Measurements from ENCODE around the gene DTX1.

Gene DTX1

GRCh38 chr12:113030875-113031525 lies 25.5 kb upstream of the DTX1 start:
- FAIRE-seq (peak; percentile 90), DNase-seq (ENCODE audit: insufficient read length, low spot score) (peak; percentile 36)
- TF ChIP-seq POU2F2 (IDR thresholded peaks at IDR 0.05; ENCODE audit: low read depth, low read length) (no peak), POLR2A (IDR thresholded peaks at IDR 0.05; ENCODE audit: low read depth, low read length) (no peak), SPI1 (IDR thresholded peaks at IDR 0.05; ENCODE audit: low read depth, low read length) (no peak), TAF1 (IDR thresholded peaks at IDR 0.05; ENCODE audit: low read depth, low read length) (no peak), POLR2AphosphoS5 (IDR thresholded peaks at IDR 0.05; ENCODE audit: low read depth, low read length) (no peak), PAX5 (IDR thresholded peaks at IDR 0.05; ENCODE audit: insufficient read depth, low read length, severe bottlenecking) (no peak)

- TF ChIP-seq TAF1 (IDR thresholded peaks at IDR 0.05; ENCODE audit: low read depth, low read length) = no peak
- no peak for TF ChIP-seq POLR2AphosphoS5 (IDR thresholded peaks at IDR 0.05; ENCODE audit: low read depth, low read length)
- TF ChIP-seq PAX5 (IDR thresholded peaks at IDR 0.05; ENCODE audit: insufficient read depth, low read length, severe bottlenecking) = no peak
- no peak for TF ChIP-seq SPI1 (IDR thresholded peaks at IDR 0.05; ENCODE audit: low read depth, low read length)
- no peak for TF ChIP-seq POU2F2 (IDR thresholded peaks at IDR 0.05; ENCODE audit: low read depth, low read length)
- no peak for TF ChIP-seq POLR2A (IDR thresholded peaks at IDR 0.05; ENCODE audit: low read depth, low read length)
Measured at GRCh38 chr12:113039911-113040445, 16.6 kb upstream of the DTX1 start.

GRCh38 chr12:113040722-113041171 lies 15.8 kb upstream of the DTX1 start:
- DNase-seq (ENCODE audit: insufficient read length, low spot score) (no peak), FAIRE-seq (no peak)
- TF ChIP-seq POLR2AphosphoS5 (IDR thresholded peaks at IDR 0.05; ENCODE audit: low read depth, low read length) (no peak), TAF1 (IDR thresholded peaks at IDR 0.05; ENCODE audit: low read depth, low read length) (no peak), SPI1 (IDR thresholded peaks at IDR 0.05; ENCODE audit: low read depth, low read length) (no peak), POLR2A (IDR thresholded peaks at IDR 0.05; ENCODE audit: low read depth, low read length) (no peak), PAX5 (IDR thresholded peaks at IDR 0.05; ENCODE audit: insufficient read depth, low read length, severe bottlenecking) (no peak), POU2F2 (IDR thresholded peaks at IDR 0.05; ENCODE audit: low read depth, low read length) (no peak)

More at GRCh38 chr12:113039911-113040445, 16.6 kb upstream of the DTX1 start:
- FAIRE-seq (no peak), DNase-seq (ENCODE audit: insufficient read length, low spot score) (no peak)

- DNase-seq (ENCODE audit: insufficient read length, low spot score) (no peak), FAIRE-seq (no peak)
- TF ChIP-seq SPI1 (IDR thresholded peaks at IDR 0.05; ENCODE audit: low read depth, low read length) (no peak), POLR2AphosphoS5 (IDR thresholded peaks at IDR 0.05; ENCODE audit: low read depth, low read length) (no peak), PAX5 (IDR thresholded peaks at IDR 0.05; ENCODE audit: insufficient read depth, low read length, severe bottlenecking) (no peak), TAF1 (IDR thresholded peaks at IDR 0.05; ENCODE audit: low read depth, low read length) (no peak), POLR2A (IDR thresholded peaks at IDR 0.05; ENCODE audit: low read depth, low read length) (no peak), POU2F2 (IDR thresholded peaks at IDR 0.05; ENCODE audit: low read depth, low read length) (no peak)
Measured at GRCh38 chr12:113041560-113041959, 15.0 kb upstream of the DTX1 start.

GRCh38 chr12:113043240-113043639 lies 13.3 kb upstream of the DTX1 start:
- TF ChIP-seq POU2F2 (IDR thresholded peaks at IDR 0.05; ENCODE audit: low read depth, low read length) (no peak), POLR2AphosphoS5 (IDR thresholded peaks at IDR 0.05; ENCODE audit: low read depth, low read length) (no peak), TAF1 (IDR thresholded peaks at IDR 0.05; ENCODE audit: low read depth, low read length) (no peak), PAX5 (IDR thresholded peaks at IDR 0.05; ENCODE audit: insufficient read depth, low read length, severe bottlenecking) (no peak), POLR2A (IDR thresholded peaks at IDR 0.05; ENCODE audit: low read depth, low read length) (no peak), SPI1 (IDR thresholded peaks at IDR 0.05; ENCODE audit: low read depth, low read length) (no peak)
- FAIRE-seq = no peak
- DNase-seq (ENCODE audit: insufficient read length, low spot score) = no peak

GRCh38 chr12:113044516-113044915 lies 12.0 kb upstream of the DTX1 start:
- FAIRE-seq (no peak), DNase-seq (ENCODE audit: insufficient read length, low spot score) (no peak)
- TF ChIP-seq SPI1 (IDR thresholded peaks at IDR 0.05; ENCODE audit: low read depth, low read length) (no peak), POLR2AphosphoS5 (IDR thresholded peaks at IDR 0.05; ENCODE audit: low read depth, low read length) (no peak), POU2F2 (IDR thresholded peaks at IDR 0.05; ENCODE audit: low read depth, low read length) (no peak), TAF1 (IDR thresholded peaks at IDR 0.05; ENCODE audit: low read depth, low read length) (no peak), POLR2A (IDR thresholded peaks at IDR 0.05; ENCODE audit: low read depth, low read length) (no peak), PAX5 (IDR thresholded peaks at IDR 0.05; ENCODE audit: insufficient read depth, low read length, severe bottlenecking) (no peak)

GRCh38 chr12:113048716-113049127 lies 7.8 kb upstream of the DTX1 start:
- DNase-seq (ENCODE audit: insufficient read length, low spot score) = no peak
- FAIRE-seq = peak; percentile 76
- TF ChIP-seq PAX5 (IDR thresholded peaks at IDR 0.05; ENCODE audit: insufficient read depth, low read length, severe bottlenecking) (no peak), POLR2A (IDR thresholded peaks at IDR 0.05; ENCODE audit: low read depth, low read length) (no peak), POLR2AphosphoS5 (IDR thresholded peaks at IDR 0.05; ENCODE audit: low read depth, low read length) (no peak), POU2F2 (IDR thresholded peaks at IDR 0.05; ENCODE audit: low read depth, low read length) (no peak), SPI1 (IDR thresholded peaks at IDR 0.05; ENCODE audit: low read depth, low read length) (no peak), TAF1 (IDR thresholded peaks at IDR 0.05; ENCODE audit: low read depth, low read length) (no peak)

GRCh38 chr12:113049976-113050742 lies 6.4 kb upstream of the DTX1 start:
- DNase-seq (ENCODE audit: insufficient read length, low spot score) (no peak), FAIRE-seq (peak; percentile 88)
- TF ChIP-seq POU2F2 (IDR thresholded peaks at IDR 0.05; ENCODE audit: low read depth, low read length) (no peak), POLR2A (IDR thresholded peaks at IDR 0.05; ENCODE audit: low read depth, low read length) (no peak), TAF1 (IDR thresholded peaks at IDR 0.05; ENCODE audit: low read depth, low read length) (no peak), POLR2AphosphoS5 (IDR thresholded peaks at IDR 0.05; ENCODE audit: low read depth, low read length) (no peak), SPI1 (IDR thresholded peaks at IDR 0.05; ENCODE audit: low read depth, low read length) (no peak), PAX5 (IDR thresholded peaks at IDR 0.05; ENCODE audit: insufficient read depth, low read length, severe bottlenecking) (no peak)

GRCh38 chr12:113050795-113051194 lies 5.7 kb upstream of the DTX1 start:
- DNase-seq (ENCODE audit: insufficient read length, low spot score) (no peak), FAIRE-seq (no peak)
- TF ChIP-seq TAF1 (IDR thresholded peaks at IDR 0.05; ENCODE audit: low read depth, low read length) (no peak), POLR2A (IDR thresholded peaks at IDR 0.05; ENCODE audit: low read depth, low read length) (no peak), POU2F2 (IDR thresholded peaks at IDR 0.05; ENCODE audit: low read depth, low read length) (no peak), SPI1 (IDR thresholded peaks at IDR 0.05; ENCODE audit: low read depth, low read length) (no peak), POLR2AphosphoS5 (IDR thresholded peaks at IDR 0.05; ENCODE audit: low read depth, low read length) (no peak), PAX5 (IDR thresholded peaks at IDR 0.05; ENCODE audit: insufficient read depth, low read length, severe bottlenecking) (no peak)

Data from GM12891 (cell line).